Endothelial cell of umbilical vein (primary cell): ENCODE measurements around the gene GANC. TPM values are rescaled to one million over a fixed set of nuclear protein-coding genes. Genes with fewer than 3 reads are reported as not detected.

Source experiments
- BruUV-seq: library from RNA; stranded (reverse); fragments of 400-500 nt; replicated peaks from 2 replicates; lab custom pipeline; 2021; lab: Mats Ljungman, UMichigan
- CTCF ChIA-PET: fragments of 300-600, 350-600 bp; sonication (Branson Sonifier 250); formaldehyde crosslinking; loops from one replicate; lab custom pipeline; 2021; ENCODE audit warnings: antibody characterized with exemption, inconsistent platforms; lab: Charles Lee
- POLR2A ChIA-PET: fragments of 300-600, 350-600 bp; sonication (Branson Sonifier 250); formaldehyde crosslinking; loops from one replicate; lab custom pipeline; 2021; ENCODE audit warnings: antibody characterized with exemption, inconsistent platforms; lab: Charles Lee
- DNase-seq: peaks from one replicate; pipeline ENCODE4 v3.0.0-alpha.2; 2011; ENCODE audit warnings: low read depth, low spot score
- FAIRE-seq: peaks from 2 replicates; lab custom pipeline; 2011; peaks lifted over from hg19 to GRCh38; lab: Jason Lieb, UNC
- H2AFZ ChIP-seq: 2 replicates; pipeline ENCODE4 v1.6.0; 2012; ENCODE audit warnings: low read depth, low read length, control low read depth, inconsistent platforms
- H3K27ac ChIP-seq: 2 replicates; pipeline ENCODE4 v1.5.1; 2011; ENCODE audit warnings: low read depth, mild to moderate bottlenecking, control low read depth, low read length, moderate library complexity; ENCODE audit not compliant: insufficient read depth
- H3K27me3 ChIP-seq, 2 experiments: 2 replicates each; pipeline versions ENCODE4 v1.6.0 to v1.6.1; 2011; ENCODE audit warnings: low read length in 2 of 2, mixed read lengths in 1 of 2; ENCODE audit not compliant: control insufficient read depth in 2 of 2, insufficient read depth in 2 of 2
- H3K36me3 ChIP-seq, 2 experiments: 2 replicates in 1 of 2; 3 replicates in 1 of 2; pipeline ENCODE4 v1.5.1; 2011; ENCODE audit warnings: low read length in 2 of 2, mild to moderate bottlenecking in 1 of 2, moderate library complexity in 1 of 2; ENCODE audit not compliant: control insufficient read depth in 2 of 2, insufficient read depth in 2 of 2; ENCODE audit errors: extremely low read depth in 1 of 2
- H3K4me1 ChIP-seq: 3 replicates; pipeline ENCODE4 v1.5.1; 2011; ENCODE audit warnings: mild to moderate bottlenecking, low read length; ENCODE audit not compliant: control insufficient read depth, insufficient read depth; ENCODE audit errors: extremely low read depth
- H3K4me2 ChIP-seq: 2 replicates; pipeline ENCODE4 v1.6.1; 2011; ENCODE audit warnings: low read length, control low read depth, mixed read lengths; ENCODE audit not compliant: insufficient read depth
- H3K4me3 ChIP-seq, 3 experiments: fragments of 200-600 bp in 1 of 3; sonication (generic), shearing (Covaris generic) in 1 of 3; replicated peaks in 1 of 3; 2 replicates each; pipeline ENCODE4 v1.5.1; 2011 to 2016; ENCODE audit warnings: control low read depth in 3 of 3, low read length in 3 of 3, mild to moderate bottlenecking in 2 of 3, inconsistent platforms in 1 of 3, low read depth in 1 of 3, moderate library complexity in 1 of 3; ENCODE audit not compliant: insufficient read depth in 1 of 3
- H3K79me2 ChIP-seq: 2 replicates; pipeline ENCODE4 v1.6.0; 2012; ENCODE audit warnings: low read length, inconsistent platforms; ENCODE audit not compliant: control insufficient read depth, insufficient read depth
- H3K9ac ChIP-seq: replicated peaks from 2 replicates; pipeline ENCODE3; 2011; ENCODE audit warnings: low read length, control low read depth; ENCODE audit not compliant: insufficient read depth; ENCODE audit errors: extremely low read depth
- H3K9me1 ChIP-seq: replicated peaks from 3 replicates; pipeline ENCODE4 v1.6.0; 2011; ENCODE audit warnings: mild to moderate bottlenecking, low read length; ENCODE audit not compliant: control insufficient read depth, insufficient read depth; ENCODE audit errors: extremely low read depth
- H3K9me3 ChIP-seq: replicated peaks from 2 replicates; pipeline ENCODE4 v1.5.1; 2012; ENCODE audit warnings: low read length, inconsistent platforms; ENCODE audit not compliant: control insufficient read depth, insufficient read depth
- H4K20me1 ChIP-seq: replicated peaks from 2 replicates; pipeline ENCODE3; 2011; ENCODE audit warnings: mild to moderate bottlenecking, low read length; ENCODE audit not compliant: control insufficient read depth, insufficient read depth; ENCODE audit errors: extremely low read depth
- EZH2 ChIP-seq: IDR thresholded peaks from 2 replicates; pipeline ENCODE4 v1.6.1; 2012; ENCODE audit warnings: borderline replicate concordance, low read depth, mild to moderate bottlenecking, moderate library complexity, low read length, inconsistent platforms; ENCODE audit not compliant: severe bottlenecking
- FOS ChIP-seq: IDR thresholded peaks from 2 replicates; pipeline ENCODE4 v1.6.1; 2011; ENCODE audit warnings: mild to moderate bottlenecking, low read length, moderate library complexity, borderline replicate concordance; ENCODE audit not compliant: insufficient read depth
- GATA2 ChIP-seq: IDR thresholded peaks from 2 replicates; pipeline ENCODE4 v1.7.0; 2011; ENCODE audit warnings: low read depth, mild to moderate bottlenecking, moderate library complexity, mixed read lengths, low read length; ENCODE audit not compliant: insufficient read length, insufficient read depth
- JUN ChIP-seq: IDR thresholded peaks from 2 replicates; pipeline ENCODE4 v1.6.1; 2011; ENCODE audit warnings: borderline replicate concordance, low read depth; ENCODE audit not compliant: insufficient read length, insufficient read depth
- MYC ChIP-seq: IDR thresholded peaks from one replicate; pipeline ENCODE4 v1.6.1; 2011; ENCODE audit warnings: mild to moderate bottlenecking, low read depth, low read length
- POLR2A ChIP-seq: IDR thresholded peaks from 2 replicates; pipeline ENCODE4 v1.6.1; 2012; ENCODE audit warnings: low read depth, mild to moderate bottlenecking, control low read depth, low read length
- POLR2AphosphoS5 ChIP-seq: IDR thresholded peaks from 2 replicates; pipeline ENCODE4 v1.6.1; 2012; ENCODE audit warnings: low read depth, mild to moderate bottlenecking, control low read depth, low read length, moderate library complexity; ENCODE audit not compliant: insufficient read depth
- dilution Hi-C: fragments of 300-500 bp; cut with MboI; formaldehyde crosslinking; loops from one replicate; pipeline ENCODE4 v1.15.0; 2019; ENCODE audit warnings: low sequenced_read_pairs; ENCODE audit not compliant: extremely low pct_ligation_motif_present
- intact Hi-C: fragments of 100-400 bp; cut with micrococcal nuclease; formaldehyde crosslinking; loops from one replicate; pipeline ENCODE4 v1.10.0; 2022
- polyA plus RNA-seq, 4 experiments: library from polyadenylated mRNA; depleted of rRNA in 3 of 4; stranded (reverse) in 3 of 4; unstranded in 1 of 4; fragments of >200 nt; gene quantifications; 2 replicates each; pipeline versions ENCODE4 v1.2.1 to v1.2.3, GENCODE V29; 2011 to 2012; ENCODE audit warnings: missing spikeins in 1 of 4
- total RNA-seq: library from RNA; stranded (reverse); gene quantifications from 2 replicates; pipeline ENCODE4 v1.2.3, GENCODE V29; 2021
- TF ChIP-seq, protein P1 (sequence below): IDR thresholded peaks from 2 replicates; pipeline ENCODE4 v1.6.1; 2011; ENCODE audit not compliant: insufficient read depth, insufficient read length
- TF ChIP-seq, protein P2 (sequence below), 2 donors: IDR thresholded peaks; 1 replicate in 1 of 2; 2 replicates in 1 of 2; pipeline ENCODE4 v1.5.1; 2011; ENCODE audit warnings: low read length in 2 of 2, mild to moderate bottlenecking in 2 of 2, moderate library complexity in 2 of 2, control low read depth in 1 of 2, inconsistent platforms in 1 of 2, low read depth in 1 of 2; ENCODE audit not compliant: insufficient read depth in 1 of 2; ENCODE audit errors: extremely low read depth in 1 of 2

GANC gene
- total and polyA plus RNA-seq, 2 donors (not counting 3 experiments of a cell fraction or from before 2014, with no cell fraction given) = 8.5 to 17.8 TPM

DNA sequence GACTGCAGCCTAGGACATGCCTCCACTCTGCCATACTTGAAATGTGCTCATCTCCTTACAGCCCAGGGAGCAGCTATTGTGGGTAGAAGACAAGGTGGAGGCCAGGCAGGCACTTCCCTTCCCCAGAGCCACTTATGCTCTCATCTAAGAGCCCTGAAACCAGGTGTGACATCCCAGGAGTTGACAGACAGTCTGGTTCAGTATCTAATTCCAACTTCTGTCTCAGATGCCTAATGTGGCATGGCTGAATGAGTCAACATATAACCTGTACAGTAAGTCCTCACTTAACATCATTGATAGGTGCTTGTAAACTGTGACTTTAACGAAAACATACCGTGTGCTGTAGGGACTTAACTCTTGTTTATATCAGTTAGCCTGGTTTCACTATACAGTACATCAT is 85.1 kb downstream of the GANC start:
- H3K79me2 ChIP-seq = no peaks in the 10 kb centered on the region
- no peak for FAIRE-seq
- CTCF ChIA-PET = no interaction called here

More for the DNA sequence above, 85.1 kb downstream of the GANC start:
- Histone ChIP-seq H3K27me3 (no peaks in the 10 kb centered on the region), H3K4me1 (no peaks in the 10 kb centered on the region), H3K4me2 (no peak overlapping the region), H2AFZ (no peak overlapping the region), H4K20me1 (no peaks in the 10 kb centered on the region), H3K9me3 (no peaks in the 10 kb centered on the region), H3K4me3 (no peak overlapping the region), H3K9ac (no peak overlapping the region), H3K27ac (no peak overlapping the region), H3K9me1 (no peaks in the 10 kb centered on the region), H3K36me3 (no peaks in the 10 kb centered on the region)
- BruUV-seq = no TSS peak
- DNase-seq = no peak
- dilution Hi-C loops = no loop called here
- TF ChIP-seq JUN = no peak
- TF ChIP-seq FOS = no peak
- TF ChIP-seq GATA2 = no peak
- TF ChIP-seq POLR2AphosphoS5 = no peak
- TF ChIP-seq, protein P1, sequence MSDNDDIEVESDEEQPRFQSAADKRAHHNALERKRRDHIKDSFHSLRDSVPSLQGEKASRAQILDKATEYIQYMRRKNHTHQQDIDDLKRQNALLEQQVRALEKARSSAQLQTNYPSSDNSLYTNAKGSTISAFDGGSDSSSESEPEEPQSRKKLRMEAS = no peak
- TF ChIP-seq POLR2A = no peak
- TF ChIP-seq EZH2 = no peak
- TF ChIP-seq, protein P2, sequence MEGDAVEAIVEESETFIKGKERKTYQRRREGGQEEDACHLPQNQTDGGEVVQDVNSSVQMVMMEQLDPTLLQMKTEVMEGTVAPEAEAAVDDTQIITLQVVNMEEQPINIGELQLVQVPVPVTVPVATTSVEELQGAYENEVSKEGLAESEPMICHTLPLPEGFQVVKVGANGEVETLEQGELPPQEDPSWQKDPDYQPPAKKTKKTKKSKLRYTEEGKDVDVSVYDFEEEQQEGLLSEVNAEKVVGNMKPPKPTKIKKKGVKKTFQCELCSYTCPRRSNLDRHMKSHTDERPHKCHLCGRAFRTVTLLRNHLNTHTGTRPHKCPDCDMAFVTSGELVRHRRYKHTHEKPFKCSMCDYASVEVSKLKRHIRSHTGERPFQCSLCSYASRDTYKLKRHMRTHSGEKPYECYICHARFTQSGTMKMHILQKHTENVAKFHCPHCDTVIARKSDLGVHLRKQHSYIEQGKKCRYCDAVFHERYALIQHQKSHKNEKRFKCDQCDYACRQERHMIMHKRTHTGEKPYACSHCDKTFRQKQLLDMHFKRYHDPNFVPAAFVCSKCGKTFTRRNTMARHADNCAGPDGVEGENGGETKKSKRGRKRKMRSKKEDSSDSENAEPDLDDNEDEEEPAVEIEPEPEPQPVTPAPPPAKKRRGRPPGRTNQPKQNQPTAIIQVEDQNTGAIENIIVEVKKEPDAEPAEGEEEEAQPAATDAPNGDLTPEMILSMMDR (IDR thresholded peaks at IDR 0.05; ENCODE audit: extremely low read depth in 1 of 2, insufficient read depth in 1 of 2, low read depth in 1 of 2, low read length in 2 of 2) = no peak
- no peak for TF ChIP-seq MYC
- POLR2A ChIA-PET = no interaction called here
- intact Hi-C loops = no loop called here
